ENCODE results near the gene MUC13.

- TF ChIP-seq POLR2AphosphoS5 (IDR thresholded peaks at IDR 0.05; ENCODE audit: borderline replicate concordance, low read depth, low read length) (no peak), EZH2 (IDR thresholded peaks at IDR 0.05) (no peak), FOXP2 (optimal IDR thresholded peaks at IDR 0.05; ENCODE audit: control extremely low read depth, extremely low read length, insufficient read depth) (no peak)
Measured at GRCh38 chr3:124950026-124950425, 15.5 kb upstream of the MUC13 start.

Measured in SK-N-MC (cell line).